HG03039 (cell line): ENCODE data around the gene SIK3.

Experiments used
- ATAC-seq: cut with Tn5 transposase; IDR thresholded peaks from one replicate; pipeline ENCODE4 v1.9.1; 2021; ENCODE audit warnings: mild to moderate bottlenecking, moderate library complexity; ENCODE audit not compliant: unreplicated experiment

The SIK3 gene

GRCh38 chr11:117080370-117080769 lies 17.9 kb downstream of the SIK3 start:
- no peak for ATAC-seq

DNA sequence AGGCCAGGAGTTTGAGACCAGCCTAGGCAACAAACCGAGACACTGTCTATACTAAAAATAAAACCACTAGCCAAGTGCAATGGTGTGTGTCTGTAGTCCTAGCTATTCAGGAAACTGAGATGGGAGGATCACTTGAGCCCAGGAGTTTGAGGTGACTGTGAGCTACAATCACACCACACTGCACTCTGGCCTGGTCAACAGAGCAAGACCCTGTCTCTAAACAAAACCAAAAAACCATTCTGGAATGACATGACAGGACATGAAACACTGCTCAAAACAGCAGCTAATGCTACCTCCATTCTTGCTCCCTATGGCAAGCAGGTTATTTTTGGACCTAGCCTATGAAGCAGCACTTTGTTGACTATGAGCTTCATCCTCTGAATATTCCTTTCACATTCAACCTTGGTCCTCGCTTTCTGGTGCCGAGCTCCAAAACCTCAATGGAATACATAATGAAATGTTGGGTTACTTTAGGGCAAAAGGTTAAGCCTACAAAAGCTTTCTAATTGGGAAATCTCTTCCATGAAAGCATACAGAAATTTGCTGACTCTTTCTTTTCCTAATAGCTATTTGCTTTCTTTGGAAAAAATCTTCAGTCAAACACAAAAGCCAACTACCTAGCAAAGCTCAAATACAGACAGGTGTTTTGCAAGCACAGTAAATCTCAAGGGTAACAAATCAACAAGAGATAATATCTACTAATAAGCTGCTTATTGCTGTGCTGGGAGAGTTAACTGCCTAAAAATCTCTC lies 21.1 kb downstream of the SIK3 start:
- ATAC-seq, result no peak

GRCh38 chr11:117075186-117075585 lies 23.0 kb downstream of the SIK3 start:
- no peak for ATAC-seq

- no peak for ATAC-seq
Observed at GRCh38 chr11:117074119-117074518, 24.1 kb downstream of the SIK3 start.

DNA sequence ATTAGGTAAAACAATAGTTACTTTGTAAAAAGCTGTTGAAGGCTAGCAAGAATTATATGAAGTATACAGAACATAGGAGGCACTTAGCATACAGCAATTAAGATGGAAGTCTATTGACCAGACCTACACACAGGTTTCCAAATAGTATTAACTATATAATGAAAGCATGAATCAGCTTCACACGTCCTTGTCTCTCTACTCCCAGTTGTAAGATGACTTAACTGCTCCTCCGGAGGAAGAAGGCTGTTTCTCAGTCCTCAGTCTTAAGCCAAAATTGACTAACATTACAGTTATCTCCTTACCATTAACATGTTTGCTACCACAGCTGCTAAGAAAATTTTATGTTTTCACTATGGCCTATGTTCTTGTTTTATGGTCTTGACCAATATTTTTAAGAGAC lies 24.7 kb downstream of the SIK3 start:
- no peak for ATAC-seq

DNA sequence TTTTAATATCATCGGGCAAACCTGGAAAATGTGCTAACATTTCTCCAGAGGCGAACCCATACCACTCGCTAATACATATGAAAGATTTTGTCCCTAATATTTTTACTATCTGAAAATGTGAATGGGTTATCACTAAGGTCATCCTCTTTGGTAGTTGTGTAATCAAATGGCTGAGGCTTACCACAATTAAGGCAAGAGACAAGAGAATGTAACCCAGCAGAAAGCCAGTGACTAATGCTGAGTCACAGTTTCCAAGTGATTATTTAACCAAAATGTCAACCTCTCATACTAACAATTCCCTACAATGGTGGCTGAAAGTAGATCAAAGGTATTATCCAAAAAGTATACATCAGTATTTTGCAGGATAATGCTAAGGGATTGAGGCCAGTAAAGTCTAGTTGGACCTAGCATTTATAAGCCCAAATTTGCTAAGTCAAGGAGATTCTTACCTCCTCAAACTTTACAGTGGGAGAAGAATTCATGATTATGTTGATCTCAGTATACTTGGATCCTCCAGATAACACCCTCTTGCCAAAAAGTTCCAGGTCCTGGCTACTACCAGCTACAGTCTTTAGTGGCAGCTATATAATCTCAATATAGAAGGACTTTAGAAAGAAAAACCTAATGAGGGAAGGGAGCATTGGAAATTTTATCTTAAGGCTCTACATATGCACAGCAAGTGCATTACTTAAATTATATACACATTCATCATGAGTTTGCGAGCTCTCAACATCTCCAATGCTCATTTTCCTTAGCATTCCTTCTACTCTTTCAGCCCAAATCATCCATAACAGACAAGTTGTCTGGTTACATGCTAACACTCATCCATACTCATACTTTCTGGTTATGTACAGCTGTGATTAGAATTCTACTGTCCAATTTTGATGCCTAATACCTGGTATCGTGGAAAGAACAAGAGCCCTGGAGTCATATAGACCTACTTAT lies 25.4 kb downstream of the SIK3 start:
- no peak for ATAC-seq

DNA sequence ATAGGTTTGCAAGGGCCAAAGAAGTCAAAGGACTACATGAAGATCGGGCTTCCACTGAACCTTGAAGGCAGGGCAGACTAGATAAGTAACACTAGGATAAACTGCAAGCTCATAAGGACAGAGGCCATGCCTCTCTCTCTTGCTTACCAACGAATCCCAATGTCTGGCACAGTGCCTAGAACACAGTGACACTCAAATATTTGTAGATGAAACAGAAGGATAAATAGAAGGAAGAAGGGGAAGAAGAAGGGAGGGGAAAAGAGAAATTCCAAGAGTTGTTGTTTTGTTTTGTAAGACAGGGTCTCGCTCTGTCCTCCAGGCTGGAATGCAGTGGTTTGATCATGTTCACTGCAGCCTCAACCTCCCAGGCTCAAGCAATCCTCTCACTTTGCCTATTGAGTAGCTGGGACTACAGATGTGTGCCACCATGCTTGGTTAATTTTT lies 26.9 kb downstream of the SIK3 start:
- ATAC-seq, result no peak

- no peak for ATAC-seq
Observed at GRCh38 chr11:117070016-117070415, 28.2 kb downstream of the SIK3 start.

- ATAC-seq, result no peak
Observed at GRCh38 chr11:117068303-117068860, 29.8 kb downstream of the SIK3 start.

DNA sequence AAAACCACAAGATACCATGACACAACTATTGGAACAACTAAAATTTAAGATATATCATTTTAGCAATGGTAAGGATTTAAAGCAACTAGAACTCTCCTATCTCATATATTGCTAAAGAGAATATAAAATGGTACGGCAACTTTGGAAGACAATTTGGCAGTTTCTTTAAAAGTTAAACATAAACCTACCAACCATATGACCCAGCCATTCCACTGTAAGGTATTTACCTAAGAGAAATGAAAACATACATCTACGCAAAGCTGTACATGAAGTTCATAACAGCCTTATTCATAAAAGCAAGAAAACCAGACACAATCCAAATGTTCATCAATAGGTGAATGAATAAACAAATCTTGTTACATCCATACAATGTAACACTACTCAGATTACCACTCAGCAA lies 31.3 kb downstream of the SIK3 start:
- ATAC-seq, result no peak

GRCh38 chr11:117064275-117064674 lies 34.0 kb downstream of the SIK3 start:
- no peak for ATAC-seq

GRCh38 chr11:117062498-117062897 lies 35.7 kb downstream of the SIK3 start:
- ATAC-seq, result no peak

- no peak for ATAC-seq
Observed at GRCh38 chr11:117061256-117061655, 37.0 kb downstream of the SIK3 start.

- no peak for ATAC-seq
Observed at GRCh38 chr11:117059611-117060148, 38.5 kb downstream of the SIK3 start.

DNA sequence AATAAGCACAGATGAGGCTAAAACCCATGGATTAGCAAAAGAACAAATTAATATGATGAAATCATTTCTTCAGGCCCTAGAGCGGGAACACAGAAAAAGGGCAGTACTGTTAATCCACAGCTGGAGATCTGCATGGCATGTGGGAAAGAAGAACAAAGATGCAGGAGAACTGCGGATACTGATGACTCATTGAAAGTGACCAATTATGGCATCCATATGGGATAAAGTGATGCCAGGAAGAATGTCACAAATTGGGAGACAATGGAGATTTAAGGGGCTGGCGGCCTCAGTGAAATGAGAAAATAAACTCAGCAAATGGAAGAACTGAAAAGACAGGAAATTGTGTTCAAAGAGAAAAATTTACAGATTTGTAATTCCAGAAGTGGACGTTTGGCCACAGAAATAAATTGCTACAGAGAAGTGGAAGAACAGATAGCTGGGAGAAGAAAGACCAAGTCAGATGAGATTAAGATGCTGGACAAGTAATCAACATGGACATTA lies 39.4 kb downstream of the SIK3 start:
- no peak for ATAC-seq

DNA sequence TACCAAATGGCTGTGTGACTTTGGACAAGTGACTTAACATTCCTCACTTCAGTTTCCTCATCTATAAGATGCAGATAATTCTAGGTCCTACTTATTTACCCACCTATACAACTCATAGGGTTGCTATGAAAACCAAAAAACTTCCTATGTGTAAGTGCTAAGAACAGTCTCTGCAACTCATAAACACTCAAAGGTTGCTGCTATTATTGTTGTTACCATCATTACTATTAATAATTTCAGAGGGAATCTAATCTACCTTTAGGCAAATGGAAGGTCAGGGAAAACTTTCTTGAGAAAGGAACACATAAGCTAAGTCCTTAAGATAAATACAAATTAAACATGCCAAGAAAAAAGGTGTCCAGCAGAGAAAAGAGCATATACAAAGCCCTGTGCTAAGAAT lies 40.5 kb downstream of the SIK3 start:
- ATAC-seq, result no peak

- ATAC-seq, result no peak
Observed at GRCh38 chr11:117057317-117057716, 40.9 kb downstream of the SIK3 start.

- no peak for ATAC-seq
Observed at GRCh38 chr11:117055469-117055868, 42.8 kb downstream of the SIK3 start.

- ATAC-seq, result no peak
Observed at GRCh38 chr11:117054382-117054781, 43.8 kb downstream of the SIK3 start.

DNA sequence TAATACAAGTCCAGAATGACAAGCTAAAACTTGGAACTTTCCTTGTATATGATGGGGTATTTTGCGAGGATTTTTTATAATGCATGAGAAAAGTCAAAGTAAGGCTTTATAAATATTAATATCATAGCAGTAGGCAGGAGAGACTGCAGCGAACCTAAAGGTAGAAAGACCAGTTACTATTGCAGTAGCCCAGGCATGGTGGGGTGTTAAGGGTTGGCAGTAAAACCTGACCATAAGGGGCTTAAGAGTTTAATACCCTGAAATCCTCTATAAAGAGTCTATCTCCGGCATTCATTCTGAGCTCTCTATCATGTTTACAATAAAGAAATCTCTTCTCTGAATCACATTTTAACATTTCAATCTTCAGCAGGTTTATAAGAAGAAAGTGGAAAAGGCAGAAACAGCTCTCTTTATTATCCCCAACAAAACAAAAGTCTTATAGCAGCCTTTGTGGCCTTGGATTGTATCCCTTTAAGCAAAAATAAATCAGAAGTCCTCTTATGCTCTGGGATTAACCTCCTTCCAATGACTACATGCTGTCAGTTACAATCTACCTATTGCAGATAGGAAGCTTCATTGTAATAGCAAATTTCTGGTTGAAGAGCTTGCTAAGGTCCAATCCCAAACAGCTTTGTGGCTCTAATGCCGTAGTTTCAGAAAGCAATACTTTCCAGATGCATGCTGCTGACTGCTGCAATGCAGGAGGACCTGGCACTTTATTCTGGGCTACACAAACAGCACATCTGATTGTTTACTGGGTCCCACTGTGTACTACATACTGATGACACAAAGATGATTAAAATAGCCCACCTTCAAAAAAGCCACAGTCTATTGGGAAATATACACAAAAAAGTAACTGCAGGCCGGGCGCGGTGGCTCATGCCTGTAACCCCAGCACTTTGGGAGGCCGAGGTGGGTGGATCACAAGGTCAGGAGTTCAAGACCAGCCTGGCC lies 45.8 kb downstream of the SIK3 start:
- no peak for ATAC-seq
